ENCODE results near the gene POC5. TPM values are rescaled to one million over a fixed set of nuclear protein-coding genes. Genes with fewer than 3 reads are reported as not detected.

POC5 gene
- total RNA-seq, 1 experiment from 2014 or later = 14.8 TPM

- intact Hi-C loops (cut with micrococcal nuclease) = no loop called here
- no peak overlapping the region for H3K4me2 ChIP-seq (ENCODE audit: low read length)
- POLR2A ChIA-PET = no interaction called here
- no peaks in the 10 kb centered on the region for H3K79me2 ChIP-seq (ENCODE audit: insufficient read depth, low read length)
- no TSS peak for BruUV-seq (replicated peaks)
- H3K27ac ChIP-seq (ENCODE audit: low read depth, low read length) = no peak overlapping the region
- no peak overlapping the region for H3K4me3 ChIP-seq (replicated peaks in 1 of 2; ENCODE audit: low read depth in 1 of 2, low read length in 2 of 2)
- no peaks in the 10 kb centered on the region for H3K9me3 ChIP-seq (ENCODE audit: control insufficient read depth in 1 of 2, insufficient read depth in 1 of 2, low read depth in 1 of 2, low read length in 2 of 2)
- no peak overlapping the region for H2AFZ ChIP-seq (ENCODE audit: low read depth, low read length, poor library complexity, severe bottlenecking)
- TF ChIP-seq CEBPB (IDR thresholded peaks at IDR 0.05; ENCODE audit: low read depth) (no peak), EZH2 (IDR thresholded peaks at IDR 0.05) (no peak), SRF (IDR thresholded peaks at IDR 0.05; ENCODE audit: low read depth) (no peak), ATF3 (IDR thresholded peaks at IDR 0.05) (no peak), YY1 (IDR thresholded peaks at IDR 0.05; ENCODE audit: extremely low read depth, insufficient replicate concordance, low read depth, low read length) (no peak), CBX3 (IDR thresholded peaks at IDR 0.05; ENCODE audit: low read depth) (no peak), POLR2AphosphoS5 (IDR thresholded peaks at IDR 0.05; ENCODE audit: low read depth, low read length) (no peak), SIN3A (IDR thresholded peaks at IDR 0.05; ENCODE audit: low read depth) (no peak), MAX (IDR thresholded peaks at IDR 0.05) (no peak), ELF1 (IDR thresholded peaks at IDR 0.05; ENCODE audit: borderline replicate concordance, low read depth) (no peak), ZNF274 (IDR thresholded peaks at IDR 0.05; ENCODE audit: low read depth, low read length) (no peak), ZFX (IDR thresholded peaks at IDR 0.05) (no peak), SP1 (IDR thresholded peaks at IDR 0.05; ENCODE audit: low read depth) (no peak), TCF7L2 (IDR thresholded peaks at IDR 0.05; ENCODE audit: borderline replicate concordance, extremely low read depth, insufficient read depth, insufficient read length) (no peak)
- no peak for ATAC-seq
- H3K9me2 ChIP-seq (ENCODE audit: insufficient read depth) = no peaks in the 10 kb centered on the region
- RAD21 ChIA-PET (ENCODE audit: low non-redundant PET in 1 of 2, low total read pairs in 2 of 2, uncharacterized antibody in 2 of 2, unreplicated experiment in 2 of 2) = no interaction called here
- no peaks in the 10 kb centered on the region for H3K4me1 ChIP-seq (ENCODE audit: control insufficient read depth in 1 of 2, insufficient read depth in 2 of 2, low read length in 2 of 2)
- CTCF ChIA-PET = no interaction called here
- H4K20me1 ChIP-seq (ENCODE audit: insufficient read depth) = no peaks in the 10 kb centered on the region
- H3K36me3 ChIP-seq (ENCODE audit: control insufficient read depth in 1 of 2, insufficient read depth in 2 of 2, low read length in 2 of 2) = no peaks in the 10 kb centered on the region
- H3K27me3 ChIP-seq (ENCODE audit: insufficient read depth, low read length) = peaks cover 11% of the 10 kb centered on the region
- DNase-seq (ENCODE audit: low read depth, low spot score) = no peak
- H3K9ac ChIP-seq (ENCODE audit: low read length) = no peak overlapping the region
Measured at GRCh38 chr5:75744355-75744754, 27.1 kb upstream of the POC5 start.
